Neural progenitor cell (in vitro differentiated cells): ENCODE results near the gene SNX30.

ENCODE experiments used
- CTCF ChIP-seq: fragments of 200-600 bp; sonication (generic); IDR thresholded peaks from 2 replicates; pipeline ENCODE4 v1.5.1; 2017; ENCODE audit warnings: antibody characterized with exemption, mild to moderate bottlenecking
- EZH2 ChIP-seq: fragments of 200-600 bp; sonication (generic); IDR thresholded peaks from 2 replicates; pipeline ENCODE4 v1.6.1; 2017; ENCODE audit warnings: antibody characterized with exemption, mild to moderate bottlenecking, moderate library complexity
- EZH2phosphoT487 ChIP-seq: fragments of 200-600 bp; sonication (generic); IDR thresholded peaks from 2 replicates; pipeline ENCODE4 v1.6.1; 2017; ENCODE audit warnings: antibody characterized with exemption

- TF ChIP-seq CTCF = no peak
- TF ChIP-seq EZH2 = no peak
- TF ChIP-seq EZH2phosphoT487 = no peak
Observed at GRCh38 chr9:112752334-112753125, 2.0 kb downstream of the SNX30 start.
